HL-60/S4 (cell line): ENCODE data around the gene FGD6.
"Not testable (repeated sequence)": the region's sequence is repeated elsewhere in the genome, so short reads cannot be mapped to it uniquely, and the experiment has no call there.

Source experiments
- in situ Hi-C: fragments of 300-500 bp; cut with MboI; formaldehyde crosslinking; loops from 2 replicates; pipeline ENCODE4 v1.14.3; 2022; ENCODE audit warnings: low sequenced_read_pairs

The FGD6 gene

GRCh38 chr12:95099270-95099790, 117.9 kb downstream of the FGD6 start:
- in situ Hi-C loops, result no loop called here

- in situ Hi-C loops, result no loop called here
These were observed 120.4 kb downstream of the FGD6 start for GRCh38 chr12:95096852-95097251.

GRCh38 chr12:95096378-95096777, 120.9 kb downstream of the FGD6 start:
- in situ Hi-C loops, result no loop called here

- in situ Hi-C loops, result not testable (repeated sequence)
These were observed 121.4 kb downstream of the FGD6 start for GRCh38 chr12:95095866-95096265.

- in situ Hi-C loops, result no loop called here
These were observed 127.8 kb downstream of the FGD6 start for GRCh38 chr12:95089462-95089861.

- in situ Hi-C loops, result no loop called here
These were observed 128.9 kb downstream of the FGD6 start for GRCh38 chr12:95088379-95088778.

GRCh38 chr12:95085612-95086011, 131.7 kb downstream of the FGD6 start:
- in situ Hi-C loops, result no loop called here

GRCh38 chr12:95083938-95084337, 133.3 kb downstream of the FGD6 start:
- in situ Hi-C loops, result no loop called here

GRCh38 chr12:95083471-95083870, 133.8 kb downstream of the FGD6 start:
- in situ Hi-C loops, result no loop called here

GRCh38 chr12:95077341-95077740, 139.9 kb downstream of the FGD6 start:
- in situ Hi-C loops, result no loop called here

- in situ Hi-C loops, result no loop called here
These were observed 142.5 kb downstream of the FGD6 start for GRCh38 chr12:95074766-95075165.

GRCh38 chr12:95073698-95074520, 143.4 kb downstream of the FGD6 start:
- in situ Hi-C loops, result no loop called here

GRCh38 chr12:95072900-95073697, 144.2 kb downstream of the FGD6 start, which contains the start of gene NR2C1:
NR2C1 (minus strand) TSS chr12:95073618; CDS start chr12:95067384, 6,234 bp downstream.
- in situ Hi-C loops, result no loop called here

GRCh38 chr12:95070378-95070777, 146.9 kb downstream of the FGD6 start:
- in situ Hi-C loops, result no loop called here

- in situ Hi-C loops, result no loop called here
These were observed 151.0 kb downstream of the FGD6 start for GRCh38 chr12:95066091-95066855.

- in situ Hi-C loops, result no loop called here
These were observed 156.3 kb downstream of the FGD6 start for GRCh38 chr12:95060951-95061350.

- in situ Hi-C loops, result no loop called here
These were observed 157.3 kb downstream of the FGD6 start for GRCh38 chr12:95059984-95060383.

GRCh38 chr12:95057424-95057823, 159.8 kb downstream of the FGD6 start:
- in situ Hi-C loops, result no loop called here

- in situ Hi-C loops, result no loop called here
These were observed 162.2 kb downstream of the FGD6 start for GRCh38 chr12:95055057-95055456.

GRCh38 chr12:95054206-95054605, 163.1 kb downstream of the FGD6 start:
- in situ Hi-C loops, result no loop called here

GRCh38 chr12:95051241-95051640, 166.0 kb downstream of the FGD6 start:
- in situ Hi-C loops, result no loop called here
